Measurements from ENCODE around the gene CREB3L2.
"Not testable (repeated sequence)": the region's sequence is repeated elsewhere in the genome, so short reads cannot be mapped to it uniquely, and the experiment has no call there.

Gene CREB3L2

DNA sequence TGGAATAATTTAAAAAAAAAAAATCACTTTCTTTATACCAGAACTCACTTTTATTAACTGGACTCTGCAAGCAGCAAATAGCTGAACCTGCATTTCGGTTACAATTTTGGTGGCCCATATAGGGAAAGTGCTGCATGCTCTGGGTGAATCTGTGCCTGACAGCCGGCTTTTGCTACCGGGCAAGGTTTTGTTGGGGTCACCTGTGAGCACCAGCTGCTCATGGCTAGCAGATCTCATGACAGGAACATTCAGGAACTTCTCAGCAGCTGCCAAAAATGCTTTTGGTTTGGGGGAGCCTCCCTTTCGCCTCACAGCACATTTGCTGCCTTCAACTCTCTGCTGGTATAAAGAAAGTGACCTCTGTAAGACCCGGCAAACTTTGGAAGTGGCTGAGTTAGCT lies 13.2 kb upstream of the CREB3L2 start:
- TF ChIP-seq, protein P1, sequence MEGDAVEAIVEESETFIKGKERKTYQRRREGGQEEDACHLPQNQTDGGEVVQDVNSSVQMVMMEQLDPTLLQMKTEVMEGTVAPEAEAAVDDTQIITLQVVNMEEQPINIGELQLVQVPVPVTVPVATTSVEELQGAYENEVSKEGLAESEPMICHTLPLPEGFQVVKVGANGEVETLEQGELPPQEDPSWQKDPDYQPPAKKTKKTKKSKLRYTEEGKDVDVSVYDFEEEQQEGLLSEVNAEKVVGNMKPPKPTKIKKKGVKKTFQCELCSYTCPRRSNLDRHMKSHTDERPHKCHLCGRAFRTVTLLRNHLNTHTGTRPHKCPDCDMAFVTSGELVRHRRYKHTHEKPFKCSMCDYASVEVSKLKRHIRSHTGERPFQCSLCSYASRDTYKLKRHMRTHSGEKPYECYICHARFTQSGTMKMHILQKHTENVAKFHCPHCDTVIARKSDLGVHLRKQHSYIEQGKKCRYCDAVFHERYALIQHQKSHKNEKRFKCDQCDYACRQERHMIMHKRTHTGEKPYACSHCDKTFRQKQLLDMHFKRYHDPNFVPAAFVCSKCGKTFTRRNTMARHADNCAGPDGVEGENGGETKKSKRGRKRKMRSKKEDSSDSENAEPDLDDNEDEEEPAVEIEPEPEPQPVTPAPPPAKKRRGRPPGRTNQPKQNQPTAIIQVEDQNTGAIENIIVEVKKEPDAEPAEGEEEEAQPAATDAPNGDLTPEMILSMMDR (IDR thresholded peaks at IDR 0.05; ENCODE audit: control insufficient read depth, extremely low read depth, insufficient read depth), result no peak
- no peak overlapping the region for H3K4me3 ChIP-seq (ENCODE audit: low read depth, low read length)
- DNase-seq (ENCODE audit: low read depth), result no peak

DNA sequence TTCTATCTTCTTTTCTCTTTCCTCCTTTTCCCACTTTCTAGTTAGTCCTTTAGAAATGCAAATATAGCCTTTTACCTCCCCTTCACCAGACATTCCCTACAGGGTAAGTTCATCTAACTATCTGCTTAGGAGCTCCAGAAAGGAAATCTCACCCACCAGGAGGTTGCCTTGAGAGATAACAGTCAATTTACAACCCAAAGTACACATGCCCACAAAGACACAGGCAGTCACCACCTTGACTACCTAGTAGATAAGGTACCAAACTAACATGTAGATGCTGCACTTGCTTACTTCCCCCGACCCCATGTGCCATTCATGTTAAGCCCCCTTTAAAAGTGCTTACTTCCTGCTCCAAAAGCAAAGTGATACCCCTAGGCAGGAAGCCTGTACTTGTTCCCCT lies 12.8 kb upstream of the CREB3L2 start:
- TF ChIP-seq, protein P1 (IDR thresholded peaks at IDR 0.05; ENCODE audit: control insufficient read depth, extremely low read depth, insufficient read depth), result no peak
- DNase-seq (ENCODE audit: low read depth), result no peak
- no peak overlapping the region for H3K4me3 ChIP-seq (ENCODE audit: low read depth, low read length)

DNA sequence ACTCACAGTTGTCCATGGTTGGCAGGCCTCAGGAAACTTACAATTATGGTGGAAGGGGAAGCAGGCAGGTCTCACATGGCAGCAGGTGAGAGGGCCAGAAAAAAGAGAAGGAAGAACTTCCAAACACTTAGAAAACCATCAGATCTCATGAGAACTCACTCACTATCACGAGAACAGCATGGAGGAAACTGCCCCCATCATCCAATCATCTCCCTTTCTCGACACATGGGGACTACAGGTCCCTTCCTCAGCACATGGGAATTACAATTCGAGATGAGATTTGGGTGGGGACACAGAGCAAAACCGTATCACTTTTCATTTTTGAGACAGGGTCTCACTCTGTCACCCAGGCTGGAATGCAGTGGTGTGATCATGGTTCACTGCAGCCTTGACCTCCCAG lies 12.3 kb upstream of the CREB3L2 start:
- H3K4me3 ChIP-seq (ENCODE audit: low read depth, low read length); DNase-seq (ENCODE audit: low read depth): not testable (repeated sequence)

DNA sequence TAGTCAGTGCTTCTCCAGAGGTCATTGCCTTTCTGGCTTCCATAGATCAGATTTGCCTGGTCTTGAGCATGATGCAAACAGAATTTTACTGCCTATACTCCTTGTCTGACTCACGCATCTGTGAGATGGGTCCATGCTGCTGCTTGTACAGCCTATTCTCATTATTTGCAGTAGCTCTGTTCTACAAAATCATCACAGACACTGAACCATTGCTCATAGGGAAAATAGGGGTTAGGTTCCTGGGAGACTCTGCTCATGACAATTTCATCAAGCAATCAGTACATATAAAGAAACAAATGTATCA lies 7.4 kb upstream of the CREB3L2 start:
- no peak overlapping the region for H3K4me3 ChIP-seq (ENCODE audit: low read depth, low read length)
- DNase-seq (ENCODE audit: low read depth), result no peak
- TF ChIP-seq, protein P1 (IDR thresholded peaks at IDR 0.05; ENCODE audit: control insufficient read depth, extremely low read depth, insufficient read depth), result no peak

DNA sequence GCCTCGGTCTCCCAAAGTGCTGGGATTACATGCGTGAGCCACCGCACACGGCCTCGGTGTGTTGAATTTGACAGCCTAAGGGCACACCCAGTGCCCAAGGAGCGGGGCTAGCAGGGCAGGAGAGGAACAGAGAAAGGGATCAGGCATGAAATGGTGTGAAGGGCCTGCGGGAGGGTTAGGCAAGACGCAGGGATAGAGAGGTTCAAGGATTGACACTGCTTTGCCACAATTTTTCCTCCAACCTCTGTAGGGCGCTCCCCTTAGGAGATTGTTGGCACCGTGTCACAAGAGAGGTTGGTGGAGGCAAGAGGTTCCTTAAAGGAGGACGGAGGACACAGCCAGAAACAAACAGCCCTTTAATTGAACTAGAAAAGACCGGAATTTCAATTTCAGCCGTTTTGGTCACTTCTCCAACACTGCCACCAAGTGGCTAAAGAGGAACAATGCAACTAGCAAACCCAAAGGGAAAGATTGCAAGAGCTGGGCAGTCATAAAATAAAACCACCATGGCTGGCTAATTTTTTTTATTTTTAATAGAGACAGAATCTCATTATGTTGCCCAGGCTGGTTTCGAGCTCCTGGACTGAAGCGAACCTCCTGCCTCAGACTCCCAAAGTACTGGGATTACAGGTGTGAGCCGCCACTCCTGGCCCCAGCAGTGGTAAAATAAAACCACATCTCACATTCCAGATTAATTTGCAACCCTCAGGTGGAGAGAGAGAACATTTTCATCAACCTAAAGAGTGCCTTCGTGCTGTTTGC lies 6.9 kb upstream of the CREB3L2 start:
- H3K4me3 ChIP-seq (ENCODE audit: low read depth, low read length), result no peak overlapping the region
- TF ChIP-seq, protein P1 (IDR thresholded peaks at IDR 0.05; ENCODE audit: control insufficient read depth, extremely low read depth, insufficient read depth), result peak; percentile 77
- no peak for DNase-seq (ENCODE audit: low read depth)

DNA sequence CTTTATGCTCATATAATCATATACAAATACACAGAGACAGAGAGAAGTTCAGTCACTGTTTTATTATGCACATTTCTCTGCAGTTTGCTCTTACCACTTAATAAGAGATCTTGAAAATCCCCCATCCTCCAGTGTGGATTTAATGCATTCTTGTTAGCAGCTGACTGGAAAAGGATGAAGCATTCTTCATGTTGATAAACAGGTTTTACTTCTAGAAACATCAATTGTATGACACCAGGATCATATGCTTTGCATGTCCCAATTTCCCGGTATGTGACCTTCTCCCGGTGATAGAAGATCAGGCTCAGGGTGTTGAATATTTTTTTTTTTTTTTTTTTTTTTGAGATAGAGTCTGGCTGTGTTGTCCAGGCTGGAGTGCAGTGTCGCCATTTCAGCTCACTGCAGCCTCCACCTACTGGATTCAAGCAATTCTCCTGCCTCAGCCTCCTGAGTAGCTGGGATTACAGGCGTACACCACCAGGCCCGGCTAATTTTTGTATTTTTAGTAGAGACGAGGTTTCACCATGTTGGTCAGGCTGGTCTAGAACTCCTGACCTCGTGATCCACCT lies 6.2 kb upstream of the CREB3L2 start:
- TF ChIP-seq, protein P1 (IDR thresholded peaks at IDR 0.05; ENCODE audit: control insufficient read depth, extremely low read depth, insufficient read depth), result no peak; the same call in 1 of the 2 replicates
- H3K4me3 ChIP-seq (ENCODE audit: low read depth, low read length), result no peak overlapping the region
- no peak for DNase-seq (ENCODE audit: low read depth)

DNA sequence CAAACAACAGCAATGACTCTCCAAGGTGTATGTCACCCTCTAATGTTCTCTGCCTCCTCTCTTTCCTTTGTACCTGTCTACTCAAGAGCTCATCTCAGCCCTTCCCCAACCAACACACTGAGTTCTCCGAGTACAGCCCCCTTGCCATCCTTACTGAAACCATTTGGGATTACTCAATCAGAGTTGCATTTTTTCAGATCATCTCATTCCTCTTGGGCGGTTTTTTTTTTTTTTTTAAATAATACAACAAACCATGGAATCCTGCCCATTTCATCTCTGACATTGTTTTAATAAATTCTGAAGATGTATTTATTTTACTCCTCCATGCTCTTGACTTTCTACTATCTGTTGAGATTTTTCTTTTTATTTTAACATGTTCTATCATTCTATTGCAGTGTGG lies 4.2 kb upstream of the CREB3L2 start:
- DNase-seq (ENCODE audit: low read depth), result no peak
- TF ChIP-seq, protein P1 (IDR thresholded peaks at IDR 0.05; ENCODE audit: control insufficient read depth, extremely low read depth, insufficient read depth), result no peak
- H3K4me3 ChIP-seq (ENCODE audit: low read depth, low read length), result no peak overlapping the region
